Upper lobe of right lung (tissue), 1 donor: Measurements from ENCODE around the gene NOP10. TPM values are rescaled to one million over a fixed set of nuclear protein-coding genes. Genes with fewer than 3 reads are reported as not detected.

ENCODE experiments used
- ATAC-seq: fragments of 200-7000 bp; cut with Tn5 transposase; one replicate; pipeline ENCODE4 v1.9.1; 2020; ENCODE audit warnings: mild to moderate bottlenecking, moderate library complexity
- DNase-seq: peaks from one replicate; pipeline ENCODE4 v3.0.0-alpha.2; 2020
- H3K27ac ChIP-seq: fragments of 200-600 bp; one replicate; pipeline ENCODE4 v1.8.0; 2022
- H3K27me3 ChIP-seq: fragments of 200-600 bp; one replicate; pipeline ENCODE4 v1.8.0; 2022; ENCODE audit warnings: mild to moderate bottlenecking
- H3K36me3 ChIP-seq: fragments of 200-600 bp; one replicate; pipeline ENCODE4 v1.8.0; 2022
- H3K4me1 ChIP-seq: fragments of 200-600 bp; one replicate; pipeline ENCODE4 v1.8.0; 2022
- H3K4me3 ChIP-seq: fragments of 200-600 bp; one replicate; pipeline ENCODE4 v1.8.0; 2022; ENCODE audit warnings: mild to moderate bottlenecking
- H3K9me3 ChIP-seq: fragments of 200-600 bp; one replicate; pipeline ENCODE4 v1.8.0; 2022
- intact Hi-C: fragments of 100-400 bp; cut with DNase I; formaldehyde crosslinking; loops from one replicate; pipeline ENCODE4 v1.11.0; 2022
- total RNA-seq: library from RNA; stranded (reverse); fragmentation: NEBNext Ultra II Directional; extraction: Animal tissue kit (Norgen Biotek cat#: 25700); gene quantifications from one replicate; pipeline ENCODE4 v1.2.1, GENCODE V29; 2021
- TF ChIP-seq, protein P1 (sequence below): fragments of 200-600 bp; IDR thresholded peaks from one replicate; pipeline ENCODE4 v1.8.0; 2022; ENCODE audit warnings: antibody characterized with exemption
- donor health status: DM: no; HTN: yes; CAD: no; lungs with severe emphysema.

Gene NOP10
- total RNA-seq, 1 donor from 2014 or later, result 161 TPM

DNA sequence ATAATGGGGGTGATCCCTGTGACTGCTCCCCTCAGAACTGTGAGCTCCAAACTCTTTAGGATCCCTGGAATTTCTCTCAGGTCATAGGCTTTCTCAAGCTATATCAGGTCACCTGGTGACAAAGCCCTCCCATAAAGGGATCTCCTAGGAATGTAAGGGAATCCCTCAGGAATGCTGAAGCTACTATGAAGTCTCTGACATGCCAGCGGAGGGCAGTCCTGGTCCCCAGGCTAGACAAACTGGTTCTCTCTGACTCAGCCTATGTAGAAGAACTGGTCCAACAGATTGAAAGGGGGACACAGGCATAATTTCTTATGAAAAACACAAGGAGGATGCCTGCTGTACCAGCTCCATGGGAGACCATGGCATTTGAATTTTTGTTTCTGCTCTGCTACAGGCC, 17.4 kb upstream of the NOP10 start:
- Histone ChIP-seq H3K9me3 (no peaks in the 10 kb centered on the region), H3K27me3 (no peaks in the 10 kb centered on the region), H3K27ac (no peak overlapping the region), H3K4me1 (no peaks in the 10 kb centered on the region), H3K4me3 (no peak overlapping the region), H3K36me3 (peaks cover 25% of the 10 kb centered on the region)
- TF ChIP-seq, protein P1, sequence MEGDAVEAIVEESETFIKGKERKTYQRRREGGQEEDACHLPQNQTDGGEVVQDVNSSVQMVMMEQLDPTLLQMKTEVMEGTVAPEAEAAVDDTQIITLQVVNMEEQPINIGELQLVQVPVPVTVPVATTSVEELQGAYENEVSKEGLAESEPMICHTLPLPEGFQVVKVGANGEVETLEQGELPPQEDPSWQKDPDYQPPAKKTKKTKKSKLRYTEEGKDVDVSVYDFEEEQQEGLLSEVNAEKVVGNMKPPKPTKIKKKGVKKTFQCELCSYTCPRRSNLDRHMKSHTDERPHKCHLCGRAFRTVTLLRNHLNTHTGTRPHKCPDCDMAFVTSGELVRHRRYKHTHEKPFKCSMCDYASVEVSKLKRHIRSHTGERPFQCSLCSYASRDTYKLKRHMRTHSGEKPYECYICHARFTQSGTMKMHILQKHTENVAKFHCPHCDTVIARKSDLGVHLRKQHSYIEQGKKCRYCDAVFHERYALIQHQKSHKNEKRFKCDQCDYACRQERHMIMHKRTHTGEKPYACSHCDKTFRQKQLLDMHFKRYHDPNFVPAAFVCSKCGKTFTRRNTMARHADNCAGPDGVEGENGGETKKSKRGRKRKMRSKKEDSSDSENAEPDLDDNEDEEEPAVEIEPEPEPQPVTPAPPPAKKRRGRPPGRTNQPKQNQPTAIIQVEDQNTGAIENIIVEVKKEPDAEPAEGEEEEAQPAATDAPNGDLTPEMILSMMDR, result no peak
- DNase-seq, result no peak
- intact Hi-C loops, result no loop called here
- no peak for ATAC-seq

DNA sequence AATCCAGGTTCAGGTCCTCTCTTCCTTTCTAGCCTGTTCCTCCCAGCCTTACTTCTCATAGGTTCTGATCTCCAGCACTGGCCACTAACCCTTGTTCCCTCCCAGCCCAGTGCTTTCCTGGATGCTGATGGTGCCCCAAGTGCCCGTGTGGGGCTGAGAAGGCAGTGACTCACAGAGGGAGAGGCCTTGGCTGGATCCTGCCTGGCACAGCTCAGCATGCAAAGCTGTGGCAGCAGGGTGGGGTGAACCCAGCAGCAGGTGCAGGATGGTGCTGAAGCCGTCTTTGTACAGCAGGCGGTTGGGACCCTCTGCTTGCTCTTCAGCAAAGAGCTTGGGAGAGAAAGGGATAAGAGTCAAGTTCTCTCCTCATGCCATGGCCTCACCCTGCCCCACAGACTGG, 16.5 kb upstream of the NOP10 start:
- Histone ChIP-seq H3K4me1 (no peaks in the 10 kb centered on the region), H3K9me3 (no peaks in the 10 kb centered on the region), H3K27ac (no peak overlapping the region), H3K4me3 (no peak overlapping the region), H3K27me3 (no peaks in the 10 kb centered on the region), H3K36me3 (peaks cover 25% of the 10 kb centered on the region)
- no peak for ATAC-seq
- intact Hi-C loops, result no loop called here
- peak; percentile 47 for DNase-seq
- TF ChIP-seq, protein P1, result no peak

DNA sequence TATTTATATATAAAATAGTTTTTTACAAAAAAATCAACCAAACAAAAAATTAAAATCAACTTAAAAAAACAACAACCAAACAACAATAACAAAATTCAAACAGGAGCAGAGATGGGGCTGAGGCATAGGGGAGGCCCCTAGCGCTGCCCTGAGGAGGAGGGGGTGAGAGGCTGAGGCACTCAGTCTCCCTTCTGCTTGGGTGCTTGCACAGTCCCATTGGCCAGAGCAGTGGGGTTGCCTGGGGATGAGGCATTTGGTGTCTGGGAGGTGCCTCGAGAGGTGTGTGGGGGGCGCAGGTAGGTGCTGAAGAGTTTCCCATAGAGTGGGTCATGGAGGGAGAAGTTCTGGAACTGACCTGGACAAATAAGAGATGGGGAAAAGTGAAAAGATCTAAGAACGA, 16.0 kb upstream of the NOP10 start:
- Histone ChIP-seq H3K9me3 (no peaks in the 10 kb centered on the region), H3K27ac (no peak overlapping the region), H3K27me3 (no peaks in the 10 kb centered on the region), H3K36me3 (peaks cover 25% of the 10 kb centered on the region), H3K4me1 (no peaks in the 10 kb centered on the region), H3K4me3 (no peak overlapping the region)
- intact Hi-C loops, result no loop called here
- TF ChIP-seq, protein P1, result no peak
- no peak for ATAC-seq
- DNase-seq, result peak; percentile 26

DNA sequence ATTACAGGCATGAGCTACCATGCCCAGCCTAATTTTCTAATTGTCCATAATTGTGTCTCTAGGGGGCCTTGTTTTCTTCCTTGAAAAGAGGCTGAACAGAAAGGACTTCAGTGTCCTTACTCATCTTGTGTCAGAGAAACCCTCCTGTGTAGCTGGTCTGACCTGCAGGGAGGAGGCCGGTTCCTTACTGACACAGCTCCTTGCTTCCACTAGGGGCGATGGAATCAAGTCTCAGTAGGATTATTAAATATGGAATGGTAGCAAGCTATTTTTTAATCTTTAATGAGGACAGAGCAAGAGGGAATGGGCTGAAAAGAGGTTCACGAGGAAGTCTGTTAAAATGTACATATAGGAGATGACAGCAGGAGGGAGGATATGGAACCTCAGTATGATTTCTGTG, 15.4 kb upstream of the NOP10 start:
- no peaks in the 10 kb centered on the region for H3K4me1 ChIP-seq
- TF ChIP-seq, protein P1, result no peak
- H3K36me3 ChIP-seq, result peaks cover 25% of the 10 kb centered on the region
- DNase-seq, result no peak
- no peak for ATAC-seq
- intact Hi-C loops, result no loop called here
- H3K9me3 ChIP-seq, result no peaks in the 10 kb centered on the region
- H3K27me3 ChIP-seq, result no peaks in the 10 kb centered on the region
- no peak overlapping the region for H3K4me3 ChIP-seq
- H3K27ac ChIP-seq, result no peak overlapping the region

DNA sequence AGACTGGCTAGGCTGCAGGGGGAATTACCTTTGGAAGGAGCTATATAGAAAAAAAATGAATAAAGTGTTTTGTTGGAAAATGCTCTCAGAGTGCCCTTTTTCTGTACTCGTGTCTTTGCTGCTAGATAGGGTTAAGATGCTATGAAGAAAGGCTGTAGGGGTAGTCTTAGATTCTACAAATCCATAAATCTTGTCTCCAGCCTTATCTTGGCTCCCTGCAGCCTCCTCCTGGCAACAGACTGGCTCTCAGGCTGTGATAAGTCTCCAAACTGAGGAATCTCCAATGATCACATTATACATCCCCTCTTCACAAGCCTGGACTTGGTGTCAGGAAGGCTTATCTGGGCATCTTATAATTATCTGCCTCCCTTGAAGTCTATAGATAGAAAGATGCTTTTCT, 14.7 kb upstream of the NOP10 start:
- ATAC-seq (no peak), DNase-seq (no peak)
- intact Hi-C loops, result no loop called here
- H3K4me3 ChIP-seq, result no peak overlapping the region
- no peak overlapping the region for H3K27ac ChIP-seq
- TF ChIP-seq, protein P1, result no peak
- H3K36me3 ChIP-seq, result peaks cover 25% of the 10 kb centered on the region
- H3K4me1 ChIP-seq, result no peaks in the 10 kb centered on the region
- no peaks in the 10 kb centered on the region for H3K27me3 ChIP-seq
- no peaks in the 10 kb centered on the region for H3K9me3 ChIP-seq

DNA sequence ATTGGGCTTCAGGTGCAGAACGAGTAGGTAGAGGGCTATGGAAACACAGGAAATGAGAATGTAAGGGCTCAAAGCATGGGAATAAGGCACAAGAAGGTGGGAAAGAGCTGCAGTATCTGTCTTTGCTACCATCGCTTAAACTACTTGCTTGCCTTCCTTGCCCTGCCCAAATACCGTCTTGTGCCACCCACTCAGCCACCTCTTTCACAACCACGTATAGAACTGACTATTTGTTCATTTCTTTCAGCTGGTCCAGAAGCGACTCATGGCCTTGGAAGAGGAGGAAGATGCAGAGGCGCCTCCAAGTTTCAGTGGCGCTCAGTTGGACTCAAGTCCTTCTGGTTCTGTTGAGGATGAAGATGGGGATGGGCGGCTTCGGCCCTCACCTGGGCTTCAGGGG, 12.3 kb upstream of the NOP10 start:
- Histone ChIP-seq H3K36me3 (peaks cover 18% of the 10 kb centered on the region), H3K9me3 (no peaks in the 10 kb centered on the region), H3K4me1 (no peaks in the 10 kb centered on the region), H3K27ac (no peak overlapping the region), H3K4me3 (no peak overlapping the region), H3K27me3 (no peaks in the 10 kb centered on the region)
- TF ChIP-seq, protein P1, result no peak
- DNase-seq, result no peak
- ATAC-seq, result no peak
- intact Hi-C loops, result no loop called here
